IMR-90 (cell line): ENCODE results near the gene PRSS50. TPM values are rescaled to one million over a fixed set of nuclear protein-coding genes. Genes with fewer than 3 reads are reported as not detected.

Experiments used
- ATAC-seq: fragments of 200-7000 bp; cut with Tn5 transposase; 2 replicates; pipeline ENCODE4 v1.9.1; 2020; ENCODE audit warnings: low read depth, mild to moderate bottlenecking, moderate library complexity
- BruUV-seq: library from RNA; stranded (reverse); fragments of 400-500 nt; replicated peaks from 2 replicates; lab custom pipeline; 2021; lab: Mats Ljungman, UMichigan
- CTCF ChIA-PET: fragments of 300-600 bp; formaldehyde crosslinking; extraction: SDS; loops from one replicate; lab custom pipeline; 2021; ENCODE audit warnings: antibody characterized with exemption; lab: Yijun Ruan, JAX
- POLR2A ChIA-PET: fragments of 300-600 bp; sonication (Branson Sonifier 250); formaldehyde crosslinking; loops from one replicate; lab custom pipeline; 2022; ENCODE audit warnings: antibody characterized with exemption; ENCODE audit not compliant: unreplicated experiment; lab: Charles Lee
- DNase-seq: peaks from one replicate; pipeline ENCODE4 v3.0.0; 2013
- H2AFZ ChIP-seq: replicated peaks from 2 replicates; pipeline ENCODE3; 2013; ENCODE audit warnings: low read length, mild to moderate bottlenecking; ENCODE audit not compliant: poor library complexity
- H2AK5ac ChIP-seq: 2 replicates; pipeline ENCODE4 v1.6.1; 2013; ENCODE audit warnings: low read depth, low read length, inconsistent platforms
- H2AK9ac ChIP-seq: replicated peaks from 2 replicates; pipeline ENCODE3; 2013; ENCODE audit warnings: mild to moderate bottlenecking, low read depth, low read length, moderate library complexity; ENCODE audit not compliant: poor library complexity
- H2BK120ac ChIP-seq: 2 replicates; pipeline ENCODE4 v1.6.1; 2013; ENCODE audit warnings: low read depth, low read length, inconsistent platforms
- H2BK15ac ChIP-seq: 3 replicates; pipeline ENCODE4 v1.6.1; 2013; ENCODE audit warnings: low read depth, low read length, inconsistent platforms
- H2BK20ac ChIP-seq: 2 replicates; pipeline ENCODE4 v1.6.1; 2013; ENCODE audit warnings: low read depth, mild to moderate bottlenecking, inconsistent platforms, low read length, moderate library complexity
- H2BK5ac ChIP-seq: 2 replicates; pipeline ENCODE4 v1.6.1; 2013; ENCODE audit warnings: mild to moderate bottlenecking, low read depth, low read length, inconsistent platforms; ENCODE audit not compliant: poor library complexity, severe bottlenecking
- H3K14ac ChIP-seq: replicated peaks from 2 replicates; pipeline ENCODE4 v1.6.1; 2013; ENCODE audit warnings: low read depth, low read length, inconsistent platforms
- H3K18ac ChIP-seq: 2 replicates; pipeline ENCODE4 v1.6.1; 2013; ENCODE audit warnings: low read depth, low read length, control low read depth
- H3K23ac ChIP-seq: 2 replicates; pipeline ENCODE4 v1.6.1; 2013; ENCODE audit warnings: low read depth, low read length, inconsistent platforms
- H3K27ac ChIP-seq: 2 replicates; pipeline ENCODE4 v1.5.1; 2013; ENCODE audit warnings: mild to moderate bottlenecking, control low read depth, low read length; ENCODE audit not compliant: insufficient read depth
- H3K27me3 ChIP-seq: 2 replicates; pipeline ENCODE4 v1.6.1; 2013; ENCODE audit warnings: low read length; ENCODE audit not compliant: control insufficient read depth, insufficient read depth
- H3K36me3 ChIP-seq: 2 replicates; pipeline ENCODE4 v1.6.1; 2013; ENCODE audit warnings: low read length, mixed read lengths; ENCODE audit not compliant: control insufficient read depth, insufficient read depth
- H3K4ac ChIP-seq: 2 replicates; pipeline ENCODE4 v1.6.1; 2013; ENCODE audit warnings: low read depth, low read length, inconsistent platforms
- H3K4me1 ChIP-seq: 2 replicates; pipeline ENCODE4 v1.6.1; 2013; ENCODE audit warnings: low read length, mixed read lengths; ENCODE audit not compliant: control insufficient read depth, insufficient read depth
- H3K4me2 ChIP-seq: 2 replicates; pipeline ENCODE4 v1.6.1; 2013; ENCODE audit warnings: low read depth, mild to moderate bottlenecking, control low read depth, low read length, moderate library complexity
- H3K4me3 ChIP-seq: 2 replicates; pipeline ENCODE4 v1.5.1; 2013; ENCODE audit warnings: low read depth, mild to moderate bottlenecking, control low read depth, low read length, moderate library complexity; ENCODE audit not compliant: insufficient read depth
- H3K56ac ChIP-seq: 2 replicates; pipeline ENCODE4 v1.6.1; 2013; ENCODE audit warnings: low read length, inconsistent platforms; ENCODE audit not compliant: insufficient read depth; ENCODE audit errors: extremely low read depth
- H3K79me1 ChIP-seq, 2 experiments: 2 replicates each; pipeline ENCODE4 v1.6.1; 2013; ENCODE audit warnings: low read length in 2 of 2, inconsistent platforms in 1 of 2, low read depth in 1 of 2
- H3K9ac ChIP-seq: 2 replicates; pipeline ENCODE4 v1.6.1; 2013; ENCODE audit warnings: low read depth, low read length, control low read depth
- H3K9me1 ChIP-seq: 2 replicates; pipeline ENCODE4 v1.6.1; 2013; ENCODE audit warnings: low read length, inconsistent platforms; ENCODE audit not compliant: insufficient read depth
- H3K9me3 ChIP-seq: 2 replicates; pipeline ENCODE4 v1.6.1; 2013; ENCODE audit warnings: low read length; ENCODE audit not compliant: control insufficient read depth, insufficient read depth
- H4K20me1 ChIP-seq: 2 replicates; pipeline ENCODE4 v1.6.1; 2013; ENCODE audit warnings: low read length, inconsistent platforms; ENCODE audit not compliant: insufficient read depth
- H4K5ac ChIP-seq: 2 replicates; pipeline ENCODE4 v1.6.1; 2013; ENCODE audit warnings: mild to moderate bottlenecking, low read depth, low read length, control low read depth
- H4K8ac ChIP-seq, 2 experiments: 2 replicates each; pipeline ENCODE4 v1.6.1; 2013; ENCODE audit warnings: low read depth in 2 of 2, low read length in 2 of 2, control low read depth in 1 of 2, inconsistent platforms in 1 of 2
- H4K91ac ChIP-seq: 2 replicates; pipeline ENCODE4 v1.6.1; 2013; ENCODE audit warnings: low read depth, low read length, inconsistent platforms; ENCODE audit not compliant: insufficient read depth
- CTCF ChIP-seq: conservative IDR thresholded peaks from 2 replicates; pipeline ENCODE4 v1.5.1; 2012; ENCODE audit warnings: mild to moderate bottlenecking, low read depth, low read length, improper control_type of control experiment
- RFX5 ChIP-seq: IDR thresholded peaks from 2 replicates; pipeline ENCODE4 v1.8.0; 2012; ENCODE audit warnings: low read depth, mild to moderate bottlenecking, low read length, moderate library complexity
- WGBS, 2 experiments: methylation state at CpG; one replicate each; pipeline versions ENCODE4 v1.1.5 to v1.1.7; 2013; ENCODE audit warnings: missing lambda C conversion rate in 2 of 2; ENCODE audit not compliant: insufficient read length in 1 of 2; ENCODE audit errors: extremely low coverage in 2 of 2; 5-methylcytosine and 5-hydroxymethylcytosine counted together
- dilution Hi-C: fragments of 300-500 bp; cut with HindIII; formaldehyde crosslinking; loops from one replicate; pipeline ENCODE4 v1.14.3; 2018; ENCODE audit warnings: low sequenced_read_pairs; ENCODE audit not compliant: unreplicated experiment
- in situ Hi-C: fragments of 300-500 bp; cut with MboI; formaldehyde crosslinking; loops from 3 replicates; pipeline ENCODE4 v1.14.3; 2019; ENCODE audit warnings: low sequenced_read_pairs, inconsistent platforms, mixed read lengths
- intact Hi-C: fragments of 100-400 bp; cut with micrococcal nuclease; formaldehyde crosslinking; loops from 2 replicates; pipeline ENCODE4 v1.10.0; 2022
- polyA plus RNA-seq, 3 experiments: library from polyadenylated mRNA; depleted of rRNA; stranded (reverse); fragments of >200 nt; gene quantifications; 2 replicates each; pipeline ENCODE4 v1.2.3, GENCODE V29; 2012; ENCODE audit warnings: low replicate concordance in 1 of 3
- total RNA-seq: library from RNA; depleted of rRNA; stranded (reverse); fragments of >200 nt; gene quantifications from 2 replicates; pipeline ENCODE4 v1.2.3, GENCODE V29; 2012

PRSS50 gene
- total and polyA plus RNA-seq, 2 of the 4 experiments (the other 2 are of a cell fraction): not detected

GRCh38 chr3:46695177-46695961, 22.3 kb downstream of the PRSS50 start:
- peaks cover 5% of the 10 kb centered on the region; the same call in 1 of the 2 replicates for H4K20me1 ChIP-seq
- H3K4me1 ChIP-seq: peaks cover 20% of the 10 kb centered on the region
- no peak overlapping the region for H3K4ac ChIP-seq
- peaks cover 14% of the 10 kb centered on the region; the same call in 1 of the 2 replicates for H3K9me1 ChIP-seq
- no peak overlapping the region for H2BK120ac ChIP-seq
- dilution Hi-C loops (no loop called here), intact Hi-C loops (loop anchor here (2.0 kb wide), 1 partner anchor 207 kb away; no protein-coding TSS in a partner anchor), in situ Hi-C loops (no loop called here)
- ATAC-seq: no peak
- BruUV-seq: no TSS peak
- DNase-seq: no peak
- H3K23ac ChIP-seq: no peak overlapping the region
- H3K27ac ChIP-seq: no peak overlapping the region
- no peak overlapping the region for H3K4me2 ChIP-seq
- 85% methylated on average over 4 of the region's 11 CpGs; no CpG with 5 or more reads in 1 of the 2 experiments for WGBS, 2 experiments
- H4K8ac ChIP-seq: no peak overlapping the region; a peak in 1 of 4 replicates
- peaks cover 9% of the 10 kb centered on the region for H3K27me3 ChIP-seq
- H3K9me3 ChIP-seq: no peaks in the 10 kb centered on the region
- no peak overlapping the region for H3K9ac ChIP-seq
- H2AK5ac ChIP-seq: no peak overlapping the region
- H2AK9ac ChIP-seq: peak overlapping the region; percentile 45
- H3K56ac ChIP-seq: no peak overlapping the region
- peak overlapping the region; percentile 6; the same call in 1 of the 2 replicates for H4K5ac ChIP-seq
- no peak overlapping the region for H2BK5ac ChIP-seq
- ChIA-PET CTCF (interaction anchor here (0.8 to 1.0 kb wide), 2 partner anchors 206 to 214 kb away, joined by 3 read pairs; no protein-coding TSS in a partner anchor), POLR2A (no interaction called here)
- peak overlapping the region; percentile 62 for H2AFZ ChIP-seq
- no peak overlapping the region for H3K4me3 ChIP-seq
- H4K91ac ChIP-seq: no peak overlapping the region; the same call in 1 of the 2 replicates
- H2BK20ac ChIP-seq: no peak overlapping the region
- no peak overlapping the region for H2BK15ac ChIP-seq
- H3K79me1 ChIP-seq: no peaks in the 10 kb centered on the region
- TF ChIP-seq RFX5: no peak
- TF ChIP-seq CTCF: 0 out of 2 replicates have a peak, but pooled peaks have one; percentile 24
- peak overlapping the region; percentile 15; the same call in 1 of the 2 replicates for H3K14ac ChIP-seq
- H3K36me3 ChIP-seq: no peaks in the 10 kb centered on the region
- H3K18ac ChIP-seq: no peak overlapping the region
